WTC11 (cell line): ENCODE data around the gene ATAD2B. TPM values are rescaled to one million over a fixed set of nuclear protein-coding genes. Genes with fewer than 3 reads are reported as not detected.

ENCODE experiments used
- ATAC-seq: fragments of 200-7000 bp; cut with Tn5 transposase; 2 replicates; pipeline ENCODE4 v1.10.0; 2021; ENCODE audit warnings: mild to moderate bottlenecking, moderate library complexity
- CTCF ChIA-PET: fragments of 300-600 bp; sonication (Branson Sonifier 250); formaldehyde crosslinking; loops from one replicate; lab custom pipeline; 2021; ENCODE audit warnings: antibody characterized with exemption; lab: Charles Lee
- POLR2A ChIA-PET: fragments of 350-600 bp; sonication (Branson Sonifier 250); formaldehyde crosslinking; loops from one replicate; lab custom pipeline; 2021; ENCODE audit warnings: antibody characterized with exemption; lab: Charles Lee
- DNase-seq: peaks from one replicate; pipeline ENCODE4 v3.0.0; 2021; ENCODE audit warnings: low spot score
- H3K27ac Mint-ChIP-seq: 2 replicates; pipeline ENCODE4 v1.8.0; 2021; ENCODE audit warnings: mixed read lengths
- H3K27me3 Mint-ChIP-seq: 2 replicates; pipeline ENCODE4 v1.8.0; 2021; ENCODE audit warnings: low read depth, mild to moderate bottlenecking, moderate library complexity, mixed read lengths
- H3K36me3 Mint-ChIP-seq: 2 replicates; pipeline ENCODE4 v1.8.0; 2021; ENCODE audit warnings: mixed read lengths
- H3K4me1 Mint-ChIP-seq: 2 replicates; pipeline ENCODE4 v1.8.0; 2022; ENCODE audit warnings: mixed read lengths
- H3K4me3 Mint-ChIP-seq: 2 replicates; pipeline ENCODE4 v1.8.0; 2021; ENCODE audit warnings: mild to moderate bottlenecking, moderate library complexity, mixed read lengths
- H3K9me3 Mint-ChIP-seq: 2 replicates; pipeline ENCODE4 v1.8.0; 2021; ENCODE audit warnings: mixed read lengths
- ATF2 ChIP-seq: sonication (generic); formaldehyde crosslinking; IDR thresholded peaks from 2 replicates; pipeline ENCODE4 v1.8.1; 2022; ENCODE audit warnings: low read depth, missing genetic modification reagents, borderline replicate concordance
- CTCF ChIP-seq: fragments of 200-600 bp; IDR thresholded peaks from 2 replicates; pipeline ENCODE4 v1.8.0; 2022; ENCODE audit warnings: antibody characterized with exemption
- FOXJ3 ChIP-seq: sonication (generic); formaldehyde crosslinking; IDR thresholded peaks from 2 replicates; pipeline ENCODE4 v1.9.0; 2021; ENCODE audit warnings: missing genetic modification reagents, mild to moderate bottlenecking, borderline replicate concordance
- FOXP1 ChIP-seq: sonication (generic); formaldehyde crosslinking; IDR thresholded peaks from 2 replicates; pipeline ENCODE4 v1.8.0; 2022; ENCODE audit warnings: missing genetic modification reagents, mild to moderate bottlenecking, moderate library complexity, borderline replicate concordance
- IRF1 ChIP-seq: sonication (generic); formaldehyde crosslinking; IDR thresholded peaks from 2 replicates; pipeline ENCODE4 v1.8.0; 2023; ENCODE audit warnings: missing genetic modification reagents
- IRF2 ChIP-seq: sonication (generic); formaldehyde crosslinking; IDR thresholded peaks from 2 replicates; pipeline ENCODE4 v1.8.0; 2022; ENCODE audit warnings: low read depth, missing genetic modification reagents, borderline replicate concordance
- JAZF1 ChIP-seq: fragments of 250-450 bp; sonication (Bioruptor Pico); IDR thresholded peaks from 2 replicates; pipeline ENCODE4 v1.9.0; 2021; ENCODE audit warnings: moderate library complexity, mild to moderate bottlenecking, inconsistent platforms
- NFYB ChIP-seq: sonication (generic); formaldehyde crosslinking; conservative IDR thresholded peaks from 2 replicates; pipeline ENCODE4 v1.8.0; 2022; ENCODE audit warnings: low read depth, missing genetic modification reagents
- NR1H2 ChIP-seq: sonication (generic); formaldehyde crosslinking; IDR thresholded peaks from 2 replicates; pipeline ENCODE4 v1.9.0; 2021; ENCODE audit warnings: mild to moderate bottlenecking, moderate library complexity, missing genetic modification reagents
- NR2C2 ChIP-seq: sonication (generic); formaldehyde crosslinking; IDR thresholded peaks from 2 replicates; pipeline ENCODE4 v1.8.0; 2022; ENCODE audit warnings: mild to moderate bottlenecking, missing genetic modification reagents
- PRDM15 ChIP-seq: sonication (generic); formaldehyde crosslinking; IDR thresholded peaks from 2 replicates; pipeline ENCODE4 v1.8.0; 2022; ENCODE audit warnings: missing genetic modification reagents
- PREB ChIP-seq: sonication (generic); formaldehyde crosslinking; IDR thresholded peaks from 2 replicates; pipeline ENCODE4 v1.8.1; 2022; ENCODE audit warnings: mild to moderate bottlenecking, missing genetic modification reagents, moderate library complexity, borderline replicate concordance
- SP1 ChIP-seq: sonication (generic); formaldehyde crosslinking; conservative IDR thresholded peaks from 2 replicates; pipeline ENCODE4 v1.8.1; 2022; ENCODE audit warnings: missing genetic modification reagents
- TP53 ChIP-seq: sonication (generic); formaldehyde crosslinking; IDR thresholded peaks from 2 replicates; pipeline ENCODE4 v1.8.1; 2023; ENCODE audit warnings: mild to moderate bottlenecking, missing genetic modification reagents
- ZMAT4 ChIP-seq: fragments of 250-450 bp; sonication (Bioruptor Pico); IDR thresholded peaks from 2 replicates; pipeline ENCODE4 v1.9.0; 2021; ENCODE audit warnings: mild to moderate bottlenecking
- ZNF121 ChIP-seq: sonication (generic); formaldehyde crosslinking; IDR thresholded peaks from 2 replicates; pipeline ENCODE4 v1.8.0; 2023; ENCODE audit warnings: missing genetic modification reagents
- ZNF396 ChIP-seq: fragments of 250-450 bp; sonication (Bioruptor Pico); IDR thresholded peaks from 2 replicates; pipeline ENCODE4 v1.8.0; 2021; ENCODE audit warnings: mild to moderate bottlenecking, moderate library complexity, borderline replicate concordance
- ZNF512 ChIP-seq: sonication (generic); formaldehyde crosslinking; IDR thresholded peaks from 2 replicates; pipeline ENCODE4 v1.8.1; 2022; ENCODE audit warnings: missing genetic modification reagents, borderline replicate concordance
- ZNF532 ChIP-seq: fragments of 250-450 bp; sonication (Bioruptor Pico); IDR thresholded peaks from 2 replicates; pipeline ENCODE4 v1.9.0; 2021; ENCODE audit warnings: mild to moderate bottlenecking, borderline replicate concordance
- ZNF671 ChIP-seq: fragments of 250-450 bp; sonication (Bioruptor Pico); IDR thresholded peaks from 2 replicates; pipeline ENCODE4 v1.8.0; 2021; ENCODE audit warnings: mild to moderate bottlenecking
- total RNA-seq: library from RNA; stranded (reverse); gene quantifications from 3 replicates; pipeline ENCODE4 v1.2.3, GENCODE V29; 2021

Gene ATAD2B
- total RNA-seq, 1 experiment from 2014 or later, result 21.5 TPM

- TF ChIP-seq PRDM15 (CRISPR knock-in tag) (no peak), NR1H2 (CRISPR knock-in tag) (no peak)
Measured at GRCh38 chr2:23828986-23829385, 97.9 kb downstream of the ATAD2B start (continued).

- Mint-ChIP-seq H3K27me3 (no peaks in the 10 kb centered on the region), H3K4me1 (no peaks in the 10 kb centered on the region), H3K4me3 (no peak overlapping the region), H3K27ac (0 out of 2 replicates have a peak overlapping the region, but pooled peaks have one; percentile 22), H3K9me3 (no peaks in the 10 kb centered on the region), H3K36me3 (no peaks in the 10 kb centered on the region)
- CTCF ChIA-PET, result no interaction called here
- POLR2A ChIA-PET, result interaction anchor here (0.6 kb wide), 2 partner anchors 37 to 111 kb away, joined by 3 to 4 read pairs; no protein-coding TSS in a partner anchor
- no peak for DNase-seq
- no peak for TF ChIP-seq NFYB (CRISPR knock-in tag)
- no peak for TF ChIP-seq ZNF121
- no peak for TF ChIP-seq ZNF396
- no peak for TF ChIP-seq ZNF671
- TF ChIP-seq FOXP1, result no peak
- TF ChIP-seq ZNF512 (CRISPR knock-in tag), result no peak
- TF ChIP-seq JAZF1 (CRISPR knock-in tag), result no peak
- no peak for TF ChIP-seq SP1 (CRISPR knock-in tag)
- TF ChIP-seq IRF2 (CRISPR knock-in tag), result no peak
- no peak for TF ChIP-seq ZNF532 (CRISPR knock-in tag)
- TF ChIP-seq PREB (CRISPR knock-in tag), result no peak
- no peak for TF ChIP-seq ZMAT4 (CRISPR knock-in tag)
- TF ChIP-seq CTCF, result no peak
- no peak for TF ChIP-seq ATF2 (CRISPR knock-in tag)
- no peak for TF ChIP-seq FOXJ3 (CRISPR knock-in tag)
- TF ChIP-seq NR2C2 (CRISPR knock-in tag), result no peak
- TF ChIP-seq TP53 (CRISPR knock-in tag), result no peak
- TF ChIP-seq IRF1 (CRISPR knock-in tag), result no peak
- ATAC-seq, result no peak
Measured at GRCh38 chr2:23828256-23828980, 98.5 kb downstream of the ATAD2B start.
